HCT116 (cell line): ENCODE data around the gene NUDT16L1.

Source experiments
- EGR1 ChIP-seq: IDR thresholded peaks from 2 replicates; pipeline ENCODE4 v1.6.1; 2012; ENCODE audit warnings: low read depth
- EZH2 ChIP-seq: fragments of 200-600 bp; sonication (generic); IDR thresholded peaks from 2 replicates; pipeline ENCODE4 v1.6.1; 2017; ENCODE audit warnings: antibody characterized with exemption, mixed run types
- JUND ChIP-seq: IDR thresholded peaks from 2 replicates; pipeline ENCODE4 v1.6.1; 2012
- POLR2A ChIP-seq: IDR thresholded peaks from 2 replicates; pipeline ENCODE4 v1.7.0; 2011; ENCODE audit warnings: borderline replicate concordance; ENCODE audit not compliant: insufficient read depth, insufficient read length; ENCODE audit errors: extremely low read depth
- POLR2AphosphoS5 ChIP-seq: IDR thresholded peaks from 2 replicates; pipeline ENCODE4 v1.6.1; 2011; ENCODE audit warnings: mild to moderate bottlenecking, low read depth, low read length, moderate library complexity
- RAD21 ChIP-seq: IDR thresholded peaks from 2 replicates; pipeline ENCODE4 v1.6.1; 2012; ENCODE audit warnings: low read depth, mild to moderate bottlenecking
- SP1 ChIP-seq: IDR thresholded peaks from 2 replicates; pipeline ENCODE4 v1.6.1; 2012; ENCODE audit warnings: low read depth
- TF ChIP-seq, protein P1 (sequence below): IDR thresholded peaks from 2 replicates; pipeline ENCODE4 v1.6.1; 2011; ENCODE audit warnings: mild to moderate bottlenecking, low read length, moderate library complexity; ENCODE audit not compliant: insufficient replicate concordance; ENCODE audit errors: extremely low read depth
- TF ChIP-seq, protein P2 (sequence below), 3 experiments: fragments of 200-600 bp in 1 of 3; sonication (generic) in 1 of 3; IDR thresholded peaks in 2 of 3; conservative IDR thresholded peaks in 1 of 3; 2 replicates each; pipeline ENCODE4 v1.5.1; 2012 to 2017; ENCODE audit warnings: low read depth in 2 of 3, low read length in 2 of 3, antibody characterized with exemption in 1 of 3, borderline replicate concordance in 1 of 3, control low read depth in 1 of 3, mild to moderate bottlenecking in 1 of 3, mixed read lengths in 1 of 3, mixed run types in 1 of 3, moderate library complexity in 1 of 3; ENCODE audit not compliant: insufficient read depth in 1 of 3
- TF ChIP-seq, protein P3 (sequence below): IDR thresholded peaks from 2 replicates; pipeline ENCODE4 v1.6.1; 2012; ENCODE audit warnings: low read depth

DNA sequence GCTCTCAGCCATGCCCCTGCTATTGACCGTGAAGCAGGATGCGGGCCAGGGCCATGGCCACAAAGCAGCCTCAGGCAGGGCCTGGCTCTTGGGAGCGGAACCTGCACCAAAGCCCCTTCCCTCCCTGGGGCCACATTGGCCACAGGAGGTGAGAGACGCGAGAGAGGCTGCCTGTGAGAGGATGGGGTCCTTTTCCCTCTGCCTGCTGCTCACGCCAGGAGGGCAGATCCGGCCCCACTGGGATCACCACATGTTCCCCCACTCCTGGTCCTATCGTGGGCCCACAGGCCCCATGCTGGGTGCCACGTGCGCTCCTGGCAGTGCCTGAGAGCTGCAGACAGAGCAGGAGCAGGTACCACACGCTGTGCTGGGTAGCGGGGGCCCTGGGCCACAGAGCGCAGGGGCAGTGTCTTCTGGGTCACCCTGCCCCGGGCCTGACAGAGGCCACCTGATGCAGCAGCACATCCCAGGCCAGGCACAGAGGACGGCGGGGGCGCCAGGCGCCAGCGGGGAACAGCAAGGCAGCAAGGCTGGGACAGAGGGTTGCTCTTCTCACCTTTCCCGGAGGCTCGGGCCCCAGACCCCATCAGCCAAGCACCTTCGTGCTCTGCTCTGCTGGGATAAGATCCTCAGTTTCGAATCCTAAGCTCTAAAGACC lies 9.2 kb upstream of the NUDT16L1 start:
- TF ChIP-seq, protein P1, sequence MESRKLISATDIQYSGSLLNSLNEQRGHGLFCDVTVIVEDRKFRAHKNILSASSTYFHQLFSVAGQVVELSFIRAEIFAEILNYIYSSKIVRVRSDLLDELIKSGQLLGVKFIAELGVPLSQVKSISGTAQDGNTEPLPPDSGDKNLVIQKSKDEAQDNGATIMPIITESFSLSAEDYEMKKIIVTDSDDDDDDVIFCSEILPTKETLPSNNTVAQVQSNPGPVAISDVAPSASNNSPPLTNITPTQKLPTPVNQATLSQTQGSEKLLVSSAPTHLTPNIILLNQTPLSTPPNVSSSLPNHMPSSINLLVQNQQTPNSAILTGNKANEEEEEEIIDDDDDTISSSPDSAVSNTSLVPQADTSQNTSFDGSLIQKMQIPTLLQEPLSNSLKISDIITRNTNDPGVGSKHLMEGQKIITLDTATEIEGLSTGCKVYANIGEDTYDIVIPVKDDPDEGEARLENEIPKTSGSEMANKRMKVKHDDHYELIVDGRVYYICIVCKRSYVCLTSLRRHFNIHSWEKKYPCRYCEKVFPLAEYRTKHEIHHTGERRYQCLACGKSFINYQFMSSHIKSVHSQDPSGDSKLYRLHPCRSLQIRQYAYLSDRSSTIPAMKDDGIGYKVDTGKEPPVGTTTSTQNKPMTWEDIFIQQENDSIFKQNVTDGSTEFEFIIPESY: no peak
- TF ChIP-seq, protein P2, sequence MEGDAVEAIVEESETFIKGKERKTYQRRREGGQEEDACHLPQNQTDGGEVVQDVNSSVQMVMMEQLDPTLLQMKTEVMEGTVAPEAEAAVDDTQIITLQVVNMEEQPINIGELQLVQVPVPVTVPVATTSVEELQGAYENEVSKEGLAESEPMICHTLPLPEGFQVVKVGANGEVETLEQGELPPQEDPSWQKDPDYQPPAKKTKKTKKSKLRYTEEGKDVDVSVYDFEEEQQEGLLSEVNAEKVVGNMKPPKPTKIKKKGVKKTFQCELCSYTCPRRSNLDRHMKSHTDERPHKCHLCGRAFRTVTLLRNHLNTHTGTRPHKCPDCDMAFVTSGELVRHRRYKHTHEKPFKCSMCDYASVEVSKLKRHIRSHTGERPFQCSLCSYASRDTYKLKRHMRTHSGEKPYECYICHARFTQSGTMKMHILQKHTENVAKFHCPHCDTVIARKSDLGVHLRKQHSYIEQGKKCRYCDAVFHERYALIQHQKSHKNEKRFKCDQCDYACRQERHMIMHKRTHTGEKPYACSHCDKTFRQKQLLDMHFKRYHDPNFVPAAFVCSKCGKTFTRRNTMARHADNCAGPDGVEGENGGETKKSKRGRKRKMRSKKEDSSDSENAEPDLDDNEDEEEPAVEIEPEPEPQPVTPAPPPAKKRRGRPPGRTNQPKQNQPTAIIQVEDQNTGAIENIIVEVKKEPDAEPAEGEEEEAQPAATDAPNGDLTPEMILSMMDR (IDR thresholded peaks at IDR 0.05 in 2 of 3, conservative IDR thresholded peaks at IDR 0.05 in 1 of 3; ENCODE audit: borderline replicate concordance in 1 of 3, insufficient read depth in 1 of 3, low read depth in 2 of 3, low read length in 2 of 3): no peak
- TF ChIP-seq SP1: no peak
- no peak for TF ChIP-seq EZH2
- no peak for TF ChIP-seq POLR2A
- TF ChIP-seq EGR1: no peak
- TF ChIP-seq, protein P3, sequence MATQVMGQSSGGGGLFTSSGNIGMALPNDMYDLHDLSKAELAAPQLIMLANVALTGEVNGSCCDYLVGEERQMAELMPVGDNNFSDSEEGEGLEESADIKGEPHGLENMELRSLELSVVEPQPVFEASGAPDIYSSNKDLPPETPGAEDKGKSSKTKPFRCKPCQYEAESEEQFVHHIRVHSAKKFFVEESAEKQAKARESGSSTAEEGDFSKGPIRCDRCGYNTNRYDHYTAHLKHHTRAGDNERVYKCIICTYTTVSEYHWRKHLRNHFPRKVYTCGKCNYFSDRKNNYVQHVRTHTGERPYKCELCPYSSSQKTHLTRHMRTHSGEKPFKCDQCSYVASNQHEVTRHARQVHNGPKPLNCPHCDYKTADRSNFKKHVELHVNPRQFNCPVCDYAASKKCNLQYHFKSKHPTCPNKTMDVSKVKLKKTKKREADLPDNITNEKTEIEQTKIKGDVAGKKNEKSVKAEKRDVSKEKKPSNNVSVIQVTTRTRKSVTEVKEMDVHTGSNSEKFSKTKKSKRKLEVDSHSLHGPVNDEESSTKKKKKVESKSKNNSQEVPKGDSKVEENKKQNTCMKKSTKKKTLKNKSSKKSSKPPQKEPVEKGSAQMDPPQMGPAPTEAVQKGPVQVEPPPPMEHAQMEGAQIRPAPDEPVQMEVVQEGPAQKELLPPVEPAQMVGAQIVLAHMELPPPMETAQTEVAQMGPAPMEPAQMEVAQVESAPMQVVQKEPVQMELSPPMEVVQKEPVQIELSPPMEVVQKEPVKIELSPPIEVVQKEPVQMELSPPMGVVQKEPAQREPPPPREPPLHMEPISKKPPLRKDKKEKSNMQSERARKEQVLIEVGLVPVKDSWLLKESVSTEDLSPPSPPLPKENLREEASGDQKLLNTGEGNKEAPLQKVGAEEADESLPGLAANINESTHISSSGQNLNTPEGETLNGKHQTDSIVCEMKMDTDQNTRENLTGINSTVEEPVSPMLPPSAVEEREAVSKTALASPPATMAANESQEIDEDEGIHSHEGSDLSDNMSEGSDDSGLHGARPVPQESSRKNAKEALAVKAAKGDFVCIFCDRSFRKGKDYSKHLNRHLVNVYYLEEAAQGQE: no peak
- no peak for TF ChIP-seq JUND
- TF ChIP-seq RAD21: no peak
- TF ChIP-seq POLR2AphosphoS5: no peak
